A673 (cell line): ENCODE results near the gene NAV2. TPM values are rescaled to one million over a fixed set of nuclear protein-coding genes. Genes with fewer than 3 reads are reported as not detected.

Source experiments
- BruUV-seq: library from RNA; stranded (reverse); fragments of 400-500 nt; replicated peaks from 2 replicates; lab custom pipeline; 2021; lab: Mats Ljungman, UMichigan
- CTCF ChIA-PET: fragments of 300-600 bp; sonication (Branson Sonifier 250); formaldehyde crosslinking; loops from one replicate; lab custom pipeline; 2022; ENCODE audit warnings: antibody characterized with exemption; lab: Charles Lee
- POLR2A ChIA-PET: fragments of 300-600 bp; sonication (Branson Sonifier 250); formaldehyde crosslinking; loops from one replicate; lab custom pipeline; 2022; ENCODE audit warnings: antibody characterized with exemption; ENCODE audit not compliant: low non-redundant PET; lab: Charles Lee
- DNase-seq: peaks from one replicate; pipeline ENCODE4 v3.0.0-alpha.2; 2015; ENCODE audit warnings: low spot score
- H3K27ac ChIP-seq: fragments of 200-600 bp; sonication (generic); 2 replicates; pipeline ENCODE4 v1.5.1; 2016; ENCODE audit warnings: mixed run types, low read depth, mild to moderate bottlenecking, mixed read lengths, antibody characterized with exemption, low read length; ENCODE audit not compliant: poor library complexity, severe bottlenecking
- H3K27me3 ChIP-seq: fragments of 200-600 bp; sonication (generic); replicated peaks from 2 replicates; pipeline ENCODE4 v1.6.1; 2017; ENCODE audit warnings: mixed run types, low read depth, mild to moderate bottlenecking, mixed read lengths, antibody characterized with exemption, low read length; ENCODE audit not compliant: insufficient read depth, poor library complexity
- H3K36me3 ChIP-seq: fragments of 200-600 bp; sonication (generic); 2 replicates; pipeline ENCODE4 v1.6.1; 2016; ENCODE audit warnings: mixed run types, mild to moderate bottlenecking, mixed read lengths, antibody characterized with exemption, low read length; ENCODE audit not compliant: insufficient read depth, poor library complexity, severe bottlenecking
- H3K4me1 ChIP-seq: fragments of 200-600 bp; sonication (generic); 2 replicates; pipeline ENCODE4 v1.6.1; 2017; ENCODE audit warnings: mixed run types, mild to moderate bottlenecking, mixed read lengths, antibody characterized with exemption, low read length; ENCODE audit not compliant: insufficient read depth, poor library complexity, severe bottlenecking
- H3K4me3 ChIP-seq: fragments of 200-600 bp; sonication (generic); 2 replicates; pipeline ENCODE4 v1.5.1; 2016; ENCODE audit warnings: low read depth, mixed run types, mild to moderate bottlenecking, mixed read lengths, low read length; ENCODE audit not compliant: poor library complexity, severe bottlenecking
- H3K9me3 ChIP-seq: fragments of 200-600 bp; sonication (generic); 2 replicates; pipeline ENCODE4 v1.6.1; 2016; ENCODE audit warnings: mixed run types, low read depth, mild to moderate bottlenecking, mixed read lengths, antibody characterized with exemption, low read length; ENCODE audit not compliant: poor library complexity, severe bottlenecking
- EZH2 ChIP-seq: fragments of 200-600 bp; sonication (generic); IDR thresholded peaks from 2 replicates; pipeline ENCODE4 v1.6.1; 2017; ENCODE audit warnings: borderline replicate concordance, low read depth, mild to moderate bottlenecking, mixed read lengths, antibody characterized with exemption, low read length; ENCODE audit not compliant: poor library complexity, severe bottlenecking
- intact Hi-C: fragments of 100-400 bp; cut with micrococcal nuclease; formaldehyde crosslinking; loops from one replicate; pipeline ENCODE4 v1.10.0; 2022; ENCODE audit not compliant: unreplicated experiment
- total RNA-seq: library from RNA; stranded (reverse); gene quantifications from 2 replicates; pipeline ENCODE4 v1.2.3, GENCODE V29; 2021
- TF ChIP-seq, protein P1 (sequence below): fragments of 300-800, 200-600 bp; sonication (generic); conservative IDR thresholded peaks from 2 replicates; pipeline ENCODE4 v1.5.1; 2017; ENCODE audit warnings: low read depth, mild to moderate bottlenecking, antibody characterized with exemption, low read length, moderate library complexity, mixed read lengths

NAV2 gene
- total RNA-seq, 1 experiment from 2014 or later, result not detected

DNA sequence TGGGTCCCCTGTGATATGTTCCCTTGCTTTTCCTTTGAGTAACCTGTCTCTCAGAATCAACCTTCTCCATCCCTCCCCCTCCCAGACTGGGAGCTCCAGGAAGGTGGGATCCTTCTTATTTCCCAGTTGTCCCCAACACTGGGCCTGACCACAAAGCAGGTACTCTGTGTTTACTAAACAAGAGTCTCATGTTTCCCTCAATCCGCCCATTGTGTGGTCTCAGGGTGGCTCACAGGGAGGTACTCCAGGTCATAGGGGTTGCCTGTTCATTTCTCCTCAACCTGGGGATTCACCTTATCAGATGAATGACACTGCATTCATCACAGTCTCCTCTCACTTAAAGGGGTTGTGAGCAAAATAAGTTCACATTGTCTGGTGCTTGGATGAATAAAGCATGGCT, 26.4 kb upstream of the NAV2 start:
- Histone ChIP-seq H3K27ac (no peak overlapping the region), H3K4me1 (no peaks in the 10 kb centered on the region), H3K9me3 (no peaks in the 10 kb centered on the region), H3K36me3 (no peaks in the 10 kb centered on the region), H3K27me3 (no peaks in the 10 kb centered on the region), H3K4me3 (no peak overlapping the region)
- no peak for DNase-seq
- CTCF ChIA-PET, result no interaction called here
- no TSS peak for BruUV-seq
- intact Hi-C loops, result no loop called here
- POLR2A ChIA-PET, result no interaction called here
- TF ChIP-seq EZH2, result no peak
- TF ChIP-seq, protein P1, sequence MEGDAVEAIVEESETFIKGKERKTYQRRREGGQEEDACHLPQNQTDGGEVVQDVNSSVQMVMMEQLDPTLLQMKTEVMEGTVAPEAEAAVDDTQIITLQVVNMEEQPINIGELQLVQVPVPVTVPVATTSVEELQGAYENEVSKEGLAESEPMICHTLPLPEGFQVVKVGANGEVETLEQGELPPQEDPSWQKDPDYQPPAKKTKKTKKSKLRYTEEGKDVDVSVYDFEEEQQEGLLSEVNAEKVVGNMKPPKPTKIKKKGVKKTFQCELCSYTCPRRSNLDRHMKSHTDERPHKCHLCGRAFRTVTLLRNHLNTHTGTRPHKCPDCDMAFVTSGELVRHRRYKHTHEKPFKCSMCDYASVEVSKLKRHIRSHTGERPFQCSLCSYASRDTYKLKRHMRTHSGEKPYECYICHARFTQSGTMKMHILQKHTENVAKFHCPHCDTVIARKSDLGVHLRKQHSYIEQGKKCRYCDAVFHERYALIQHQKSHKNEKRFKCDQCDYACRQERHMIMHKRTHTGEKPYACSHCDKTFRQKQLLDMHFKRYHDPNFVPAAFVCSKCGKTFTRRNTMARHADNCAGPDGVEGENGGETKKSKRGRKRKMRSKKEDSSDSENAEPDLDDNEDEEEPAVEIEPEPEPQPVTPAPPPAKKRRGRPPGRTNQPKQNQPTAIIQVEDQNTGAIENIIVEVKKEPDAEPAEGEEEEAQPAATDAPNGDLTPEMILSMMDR, result no peak

DNA sequence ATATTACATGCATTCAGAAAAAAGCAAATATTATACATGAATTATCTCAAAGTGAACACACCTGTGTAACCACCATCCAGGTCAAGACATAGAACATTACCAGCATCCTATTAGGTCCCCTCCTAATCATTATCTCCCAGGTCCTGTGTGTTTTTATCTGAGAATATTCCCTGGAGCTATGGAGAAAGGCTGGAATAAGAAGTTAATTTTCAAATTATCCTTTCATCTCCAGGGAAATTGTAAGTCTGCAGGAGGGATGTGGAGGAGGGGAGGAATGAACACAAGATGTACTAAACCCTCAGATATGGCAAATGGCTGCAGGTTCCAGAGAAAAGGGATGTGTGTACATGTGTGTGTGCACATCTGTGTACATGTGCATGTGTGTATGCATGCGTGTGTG, 25.2 kb upstream of the NAV2 start:
- no peak for DNase-seq
- H3K36me3 ChIP-seq, result no peaks in the 10 kb centered on the region
- TF ChIP-seq, protein P1, result no peak
- no peak for TF ChIP-seq EZH2
- H3K27ac ChIP-seq, result no peak overlapping the region
- no peaks in the 10 kb centered on the region for H3K9me3 ChIP-seq
- H3K4me3 ChIP-seq, result no peak overlapping the region
- no peaks in the 10 kb centered on the region for H3K4me1 ChIP-seq
- CTCF ChIA-PET, result no interaction called here
- intact Hi-C loops, result no loop called here
- POLR2A ChIA-PET, result no interaction called here
- BruUV-seq, result no TSS peak
- no peaks in the 10 kb centered on the region for H3K27me3 ChIP-seq

DNA sequence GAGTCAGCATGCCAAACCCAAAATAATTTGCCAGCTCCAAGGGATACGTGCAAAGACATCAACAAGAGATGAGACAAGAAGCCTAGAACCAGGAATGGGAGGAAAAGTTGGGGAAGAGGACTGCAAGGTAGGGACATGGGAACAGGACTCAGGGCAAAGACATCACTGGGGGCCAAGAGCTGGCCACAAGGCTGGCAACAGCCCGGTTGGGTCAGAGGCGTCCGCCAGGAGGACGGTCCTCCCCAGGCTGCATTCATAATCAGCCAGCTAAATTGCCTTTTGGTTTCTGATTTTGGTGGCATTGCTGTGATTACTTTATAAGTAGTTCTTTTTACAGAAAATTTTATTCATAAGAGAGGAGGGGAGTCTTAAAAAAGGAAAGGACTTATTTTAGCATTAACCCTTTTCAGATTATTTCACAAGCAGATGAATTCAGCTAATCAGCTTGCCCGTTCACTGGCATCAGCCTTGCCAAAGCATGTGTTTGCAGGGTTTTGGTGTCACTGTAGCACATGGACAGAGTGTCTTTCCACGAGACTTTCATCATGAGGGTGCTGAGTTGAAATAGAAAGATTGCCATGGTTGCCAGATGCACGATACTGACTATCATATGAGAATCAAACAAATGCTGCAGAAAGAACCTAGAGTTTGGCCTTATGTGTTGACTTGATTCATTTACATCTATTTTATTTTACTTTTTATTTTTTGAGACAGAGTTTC, 23.2 kb upstream of the NAV2 start:
- BruUV-seq, result no TSS peak
- H3K27me3 ChIP-seq, result no peaks in the 10 kb centered on the region
- POLR2A ChIA-PET, result no interaction called here
- no peak overlapping the region for H3K4me3 ChIP-seq
- TF ChIP-seq, protein P1, result no peak
- TF ChIP-seq EZH2, result no peak
- CTCF ChIA-PET, result no interaction called here
- H3K9me3 ChIP-seq, result no peaks in the 10 kb centered on the region
- intact Hi-C loops, result no loop called here
- no peaks in the 10 kb centered on the region for H3K4me1 ChIP-seq
- DNase-seq, result no peak
- H3K36me3 ChIP-seq, result no peaks in the 10 kb centered on the region
- no peak overlapping the region for H3K27ac ChIP-seq
